GM18907 (cell line): ENCODE data around the gene FAM114A2.
A peak's percentile ranks its signal among the peaks of the same experiment; 100 is the strongest.
"Not testable (repeated sequence)": the region's sequence is repeated elsewhere in the genome, so short reads cannot be mapped to it uniquely, and the experiment has no call there.

Experiments
- ATAC-seq: cut with Tn5 transposase; IDR thresholded peaks from one replicate; pipeline ENCODE4 v1.9.1; 2021; ENCODE audit warnings: mild to moderate bottlenecking, moderate library complexity; ENCODE audit not compliant: unreplicated experiment

Gene FAM114A2

DNA sequence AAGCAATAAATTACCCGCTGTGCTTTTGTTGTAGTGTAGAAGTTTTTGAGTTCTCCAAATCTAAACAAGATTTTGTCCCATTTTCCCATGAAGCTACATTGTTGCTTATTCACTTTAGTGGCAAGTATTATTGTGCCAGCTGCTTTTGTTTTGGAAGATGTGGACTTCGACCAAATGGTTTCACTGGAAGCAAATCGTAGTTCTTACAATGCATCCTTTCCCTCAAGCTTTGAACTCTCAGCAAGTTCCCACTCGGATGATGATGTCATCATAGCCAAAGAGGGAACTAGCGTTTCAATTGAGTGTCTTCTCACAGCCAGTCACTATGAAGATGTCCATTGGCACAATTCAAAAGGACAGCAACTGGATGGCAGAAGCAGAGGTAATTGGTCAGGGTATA lies 10.9 kb upstream of the FAM114A2 start:
- no peak for ATAC-seq

DNA sequence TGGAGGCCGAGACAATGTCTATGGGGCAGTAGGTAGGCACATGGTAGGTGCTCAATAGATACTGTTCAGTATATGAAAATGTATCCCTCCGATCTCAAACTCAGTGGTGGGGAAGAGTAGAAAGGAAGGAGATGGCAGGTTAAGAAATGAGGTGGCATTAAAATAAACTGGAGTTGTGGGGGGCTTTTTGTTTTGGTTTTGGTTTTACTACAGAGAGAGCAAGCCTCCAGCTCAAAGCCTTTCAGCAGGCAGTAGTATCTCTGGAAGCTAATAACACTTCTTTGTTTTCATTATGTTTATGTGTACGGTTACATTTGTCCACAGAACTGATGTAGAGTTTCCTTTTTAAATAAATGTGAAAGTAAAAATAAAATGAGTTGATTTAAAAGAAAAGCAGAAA lies 8.6 kb upstream of the FAM114A2 start:
- ATAC-seq = peak; percentile 48

DNA sequence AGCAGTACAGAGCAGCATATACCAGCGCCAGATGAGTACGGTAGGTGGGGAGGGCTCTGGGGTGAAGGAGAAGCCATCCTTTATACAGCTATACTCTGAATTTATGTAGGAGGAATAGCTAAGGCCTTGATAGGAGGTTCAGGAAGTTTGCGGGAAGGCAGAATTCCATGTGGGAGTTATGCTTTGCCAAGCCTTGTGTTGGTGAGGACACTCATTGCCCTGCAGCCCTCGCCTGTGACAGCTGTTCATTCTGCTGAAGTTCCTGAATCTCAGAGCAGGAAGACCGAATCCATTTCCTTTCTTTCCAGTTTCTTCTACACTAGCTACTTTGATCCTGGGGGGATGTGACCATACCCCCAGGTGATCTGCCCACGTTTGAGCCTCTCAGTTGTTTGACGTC lies 7.8 kb upstream of the FAM114A2 start:
- no peak for ATAC-seq

DNA sequence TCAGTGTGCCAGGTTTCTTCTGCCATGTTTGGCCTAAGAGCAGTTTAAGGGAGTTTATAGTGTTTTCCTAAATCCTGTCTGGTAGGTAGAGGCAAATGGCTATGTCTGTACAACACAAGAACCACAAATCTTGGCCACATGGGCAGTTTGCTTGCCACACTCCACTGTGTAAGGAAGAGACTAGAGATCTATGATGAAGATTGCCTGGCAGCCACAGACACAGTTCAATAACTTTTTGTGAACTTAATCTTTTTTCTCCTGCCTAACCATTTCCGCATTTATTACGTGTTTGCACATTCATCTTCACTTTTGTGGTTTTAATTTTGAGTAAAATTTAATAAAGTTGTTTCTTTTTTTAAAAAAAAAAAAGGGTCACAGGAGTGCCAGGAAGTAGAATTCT lies 5.9 kb upstream of the FAM114A2 start:
- ATAC-seq = no peak

DNA sequence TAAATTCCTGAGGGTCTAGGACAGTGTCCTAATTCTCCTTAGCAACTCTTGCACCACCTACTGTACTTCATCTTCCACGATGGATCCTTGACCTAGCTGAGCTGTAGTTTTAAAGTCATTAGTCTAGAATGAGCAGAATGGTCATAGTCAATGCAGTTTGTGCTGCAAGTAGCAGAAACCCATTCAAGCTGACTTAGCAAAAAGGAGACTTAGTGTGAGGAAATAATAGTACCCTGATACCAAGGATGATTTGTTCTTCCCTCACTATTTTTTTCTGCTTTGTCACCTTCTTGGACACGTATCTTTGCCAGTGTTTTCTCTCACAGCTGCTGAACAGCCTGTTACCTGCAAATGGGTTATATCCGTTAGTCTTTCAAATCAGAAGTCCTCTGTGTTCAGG lies 5.4 kb upstream of the FAM114A2 start:
- ATAC-seq = no peak

DNA sequence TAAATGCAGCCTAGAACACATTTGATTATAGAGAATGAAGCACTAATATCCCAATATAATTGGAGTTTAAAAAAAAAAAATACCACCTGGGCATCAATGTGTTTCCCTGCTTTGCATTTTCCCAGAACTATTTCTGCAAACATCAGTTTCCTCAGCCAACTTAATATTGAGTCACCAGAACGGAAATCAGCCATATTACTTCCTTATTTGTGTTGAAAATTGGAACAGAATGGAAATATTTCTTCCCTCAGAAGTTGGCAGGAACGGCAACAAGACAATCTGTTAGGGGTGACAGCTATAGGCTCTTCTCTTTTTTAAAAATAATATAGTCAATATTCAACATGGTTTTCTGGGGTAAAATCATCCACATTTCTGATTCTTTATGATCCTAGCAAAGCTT lies 4.1 kb upstream of the FAM114A2 start:
- ATAC-seq = no peak

DNA sequence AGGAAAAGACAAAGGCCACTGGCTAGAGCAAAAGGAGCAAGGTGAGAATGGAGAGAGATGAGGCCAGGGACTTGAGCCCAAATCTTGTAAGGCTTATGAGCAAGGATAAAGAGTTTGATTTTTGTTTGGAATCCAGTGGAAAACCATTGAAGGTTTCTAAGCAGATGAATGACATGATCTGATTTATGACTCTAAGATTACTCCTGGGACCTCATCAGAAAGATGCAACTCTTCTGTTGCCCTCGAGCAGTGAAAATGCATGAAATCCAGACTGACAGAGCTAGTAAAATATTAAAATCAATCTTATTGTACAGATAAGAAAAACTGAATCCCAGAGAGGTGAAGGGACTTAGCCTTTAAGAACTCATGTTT lies 734 bp upstream of the FAM114A2 start:
- no peak for ATAC-seq

DNA sequence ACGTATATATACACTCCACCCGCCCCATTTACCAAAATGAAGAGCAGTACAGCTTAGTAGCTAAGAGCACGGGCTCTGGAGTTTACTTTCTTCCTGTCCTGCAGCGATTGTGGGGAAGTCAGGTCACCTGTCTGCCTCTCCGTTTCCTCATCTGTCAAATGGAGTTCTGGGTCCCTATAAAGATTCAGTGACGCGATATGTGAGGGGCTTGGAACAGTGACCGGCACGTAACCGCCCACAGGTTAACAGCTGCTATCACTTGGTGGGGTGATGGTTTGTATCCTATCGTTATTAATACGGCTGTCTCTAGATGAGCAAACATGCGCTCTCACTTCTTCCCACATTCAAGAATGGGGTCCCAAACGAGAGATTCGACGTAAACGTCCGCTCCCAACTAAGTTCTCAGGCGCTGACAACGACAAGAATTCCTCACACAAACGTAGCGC lies 426 bp downstream of the FAM114A2 start:
- peak; percentile 62 for ATAC-seq

DNA sequence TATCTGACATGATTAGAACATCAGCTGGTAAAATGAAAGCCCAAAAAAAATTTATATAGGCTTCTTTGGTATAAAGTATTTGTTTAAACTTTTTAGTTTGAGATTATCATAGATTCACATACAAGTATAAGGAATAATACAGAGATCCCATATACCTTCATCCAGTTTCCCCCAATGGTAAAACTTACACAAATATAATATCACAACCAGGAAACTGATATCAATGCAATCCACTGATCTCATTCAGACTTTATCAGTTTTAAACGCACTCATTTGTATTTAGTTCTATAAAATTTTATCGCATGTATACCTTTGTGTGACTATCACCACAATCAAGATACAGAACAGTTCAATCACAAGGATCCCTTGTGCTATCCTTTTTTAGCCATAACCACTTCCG lies 3.8 kb downstream of the FAM114A2 start:
- ATAC-seq = no peak

DNA sequence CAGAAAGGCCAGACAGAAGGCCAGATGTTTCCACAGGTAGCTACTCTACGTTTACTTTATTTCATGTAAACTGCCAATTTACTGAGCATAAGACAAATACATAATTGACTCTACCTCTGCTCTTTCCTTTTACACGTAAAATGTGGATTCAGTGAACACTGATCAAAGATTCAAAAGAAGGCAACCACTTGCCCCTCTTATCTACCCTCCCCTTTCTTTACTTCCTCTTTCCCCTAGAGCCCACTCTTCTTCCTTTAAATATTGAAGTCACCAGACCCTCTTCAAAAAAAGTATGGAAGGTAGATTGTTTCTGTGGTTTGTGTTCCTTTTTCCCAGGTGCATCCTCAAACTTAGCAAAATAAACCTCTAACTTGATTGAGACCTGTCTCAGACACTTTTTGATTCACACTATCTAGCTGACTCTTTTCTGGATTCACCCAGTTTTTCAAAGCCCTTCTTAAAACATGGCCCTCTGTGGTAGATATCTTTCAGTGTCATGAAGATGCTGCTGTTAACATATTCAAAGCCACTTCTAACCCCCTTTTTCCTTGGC lies 6.7 kb downstream of the FAM114A2 start:
- ATAC-seq = no peak

DNA sequence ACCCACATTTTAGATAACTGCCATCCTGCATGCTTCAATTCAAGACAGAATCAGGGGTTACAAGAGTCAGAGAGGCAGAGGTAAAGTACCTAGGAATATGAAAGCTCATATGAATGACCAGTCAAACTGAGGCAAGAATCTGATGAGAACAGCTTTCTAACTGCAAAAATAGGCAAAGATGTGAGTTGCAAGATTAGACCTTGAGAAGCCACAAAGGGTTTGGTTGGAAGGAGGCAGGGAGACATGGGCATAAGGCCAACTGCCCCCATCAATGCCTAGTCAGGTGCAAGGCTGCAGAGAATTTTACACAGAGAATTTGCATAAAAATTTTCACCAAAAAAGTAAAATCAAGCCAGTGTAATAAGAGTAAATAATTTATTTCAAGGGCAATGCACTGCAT lies 12.8 kb downstream of the FAM114A2 start:
- ATAC-seq = no peak

DNA sequence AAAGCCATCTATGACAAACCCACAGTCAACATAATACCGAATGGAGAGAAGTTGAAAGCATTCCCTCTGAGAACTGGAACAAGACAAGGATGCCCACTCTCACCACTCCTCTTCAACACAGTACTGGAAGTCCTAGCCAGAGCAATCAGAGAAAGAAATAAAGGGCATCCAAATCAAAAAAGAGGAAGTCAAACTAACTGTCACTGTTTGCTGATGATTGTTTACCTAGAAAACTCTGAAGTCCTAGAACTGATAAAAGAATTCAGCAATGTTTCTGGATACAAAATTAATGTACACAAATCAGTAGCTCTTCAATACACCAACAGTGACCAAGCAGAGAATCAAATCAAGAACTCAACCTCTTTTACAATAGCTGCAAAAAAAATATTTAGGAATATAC lies 19.8 kb downstream of the FAM114A2 start:
- not testable (repeated sequence) for ATAC-seq

DNA sequence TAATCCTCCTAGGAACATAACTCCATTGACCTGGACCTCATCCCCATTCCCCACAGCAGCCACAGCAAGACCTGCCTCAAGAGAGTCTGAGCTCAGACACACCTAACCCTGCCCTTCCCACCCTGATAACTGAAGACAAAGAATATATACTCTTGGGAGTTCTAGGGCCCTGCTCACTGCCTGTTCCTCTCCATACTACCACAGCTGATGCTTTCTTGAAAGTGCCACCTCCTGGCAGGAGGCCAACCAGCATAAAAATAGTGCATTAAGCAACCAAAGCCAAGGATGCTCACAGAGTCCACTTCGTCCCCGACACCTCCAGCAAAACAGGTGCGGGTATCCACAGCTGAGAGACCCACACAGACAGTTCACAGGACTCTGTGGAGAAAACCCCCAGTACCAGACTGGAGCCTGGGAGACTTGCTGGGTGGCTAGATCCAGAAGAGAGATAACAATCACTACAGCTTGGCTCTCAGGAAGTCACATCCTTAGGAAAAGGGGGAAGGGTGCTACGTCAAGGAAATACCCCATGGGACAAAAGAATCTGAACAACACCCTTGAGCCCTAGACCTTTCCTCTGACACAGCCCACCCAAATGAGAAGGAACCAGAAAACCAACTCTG lies 23.5 kb downstream of the FAM114A2 start:
- no peak for ATAC-seq

DNA sequence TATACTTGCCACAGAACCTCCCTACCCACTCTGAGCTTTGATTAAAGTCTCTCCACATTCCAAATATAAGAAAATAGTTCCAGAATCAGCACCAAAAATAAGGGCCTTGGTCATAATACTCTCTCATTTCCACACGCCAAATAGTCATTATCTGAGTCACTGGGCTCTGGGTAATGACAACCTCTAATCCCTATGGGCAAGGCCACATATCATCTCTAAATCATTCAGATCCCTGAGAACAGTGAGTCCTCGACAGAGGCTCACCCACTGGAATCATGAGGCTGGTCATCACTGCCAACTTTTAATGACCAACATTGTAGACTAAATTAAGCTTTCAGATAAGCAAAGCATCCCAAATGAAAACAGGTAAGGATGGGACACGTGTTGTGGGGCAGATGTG lies 28.1 kb downstream of the FAM114A2 start:
- ATAC-seq = no peak

DNA sequence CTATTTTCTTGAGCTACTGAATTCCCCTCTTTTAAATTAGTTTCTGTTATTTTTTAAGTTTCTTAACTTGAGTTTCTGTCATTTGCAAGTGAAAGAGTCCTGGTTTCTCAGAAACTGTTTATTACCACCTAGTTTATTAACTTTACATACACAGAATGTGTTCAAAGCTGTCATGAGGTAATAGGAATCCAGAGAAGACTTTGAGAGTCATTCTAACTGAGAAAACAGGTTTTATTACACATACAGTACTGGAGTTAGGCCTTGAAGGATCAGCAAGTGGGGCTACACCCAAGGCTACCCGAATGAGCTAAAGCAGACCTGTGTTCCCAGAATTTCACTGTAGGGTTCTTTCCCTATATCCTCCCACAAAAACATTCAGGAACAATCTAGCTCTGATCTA lies 33.1 kb downstream of the FAM114A2 start:
- no peak for ATAC-seq

DNA sequence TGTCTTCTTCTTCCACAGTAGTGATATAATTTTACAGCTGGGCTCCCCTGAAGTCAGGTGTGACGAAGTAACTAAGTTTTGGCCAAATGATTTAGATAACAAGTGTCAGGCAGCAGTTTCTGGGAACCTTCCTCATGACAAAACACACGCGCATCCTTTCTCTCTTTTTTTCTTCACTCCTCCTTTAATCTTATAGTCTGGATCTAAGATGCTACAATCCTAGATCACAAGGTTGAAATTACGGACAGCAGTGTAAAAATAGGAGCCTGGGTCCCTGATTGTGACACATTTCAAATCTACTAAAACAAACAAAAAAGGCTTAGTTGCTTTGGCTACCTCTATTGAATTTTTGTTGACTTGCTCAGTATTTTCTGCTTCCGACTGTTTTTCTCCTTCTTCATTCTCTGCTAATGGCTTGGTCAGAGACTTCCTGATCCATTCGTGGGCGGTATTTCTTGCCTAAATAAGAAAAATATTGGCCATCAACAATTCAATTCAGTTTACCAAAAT lies 36.1 kb downstream of the FAM114A2 start:
- no peak for ATAC-seq

DNA sequence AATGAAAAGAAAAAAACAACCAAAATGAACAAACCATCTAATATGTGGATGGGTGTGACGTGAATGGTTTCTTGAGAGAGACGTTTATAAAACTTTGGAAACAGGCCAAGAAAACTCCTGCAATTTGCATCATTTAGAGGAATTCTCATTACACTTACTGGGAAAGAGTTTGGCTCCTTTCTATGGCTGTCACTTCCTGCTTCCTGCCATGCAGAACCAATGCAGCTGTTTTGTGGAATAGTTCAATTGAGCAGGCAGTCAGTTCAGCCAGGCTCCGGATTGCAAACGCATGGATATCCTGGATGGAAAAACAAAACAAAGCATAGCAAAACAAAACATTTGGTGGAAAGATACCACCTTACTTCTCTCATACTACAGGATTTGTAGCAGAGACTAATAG lies 36.6 kb downstream of the FAM114A2 start:
- ATAC-seq = no peak

DNA sequence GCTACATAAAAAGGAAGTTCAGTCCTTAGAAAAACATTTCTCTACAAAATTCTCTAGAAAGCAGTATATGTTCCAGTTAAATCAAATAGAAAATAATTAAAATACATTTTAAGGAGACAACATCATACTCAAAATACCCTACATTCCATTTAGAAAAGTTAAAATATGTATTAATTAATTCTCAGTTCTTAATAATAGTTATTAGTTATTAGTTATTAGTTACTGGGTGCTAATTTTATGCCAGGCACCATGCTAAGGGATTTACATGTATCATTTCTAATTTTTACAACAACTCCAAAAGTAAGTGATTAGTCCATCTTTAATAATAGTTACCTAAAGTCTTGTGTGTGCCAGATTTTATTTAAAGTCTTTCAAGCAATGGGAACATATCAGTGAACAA lies 38.0 kb downstream of the FAM114A2 start:
- ATAC-seq = no peak

DNA sequence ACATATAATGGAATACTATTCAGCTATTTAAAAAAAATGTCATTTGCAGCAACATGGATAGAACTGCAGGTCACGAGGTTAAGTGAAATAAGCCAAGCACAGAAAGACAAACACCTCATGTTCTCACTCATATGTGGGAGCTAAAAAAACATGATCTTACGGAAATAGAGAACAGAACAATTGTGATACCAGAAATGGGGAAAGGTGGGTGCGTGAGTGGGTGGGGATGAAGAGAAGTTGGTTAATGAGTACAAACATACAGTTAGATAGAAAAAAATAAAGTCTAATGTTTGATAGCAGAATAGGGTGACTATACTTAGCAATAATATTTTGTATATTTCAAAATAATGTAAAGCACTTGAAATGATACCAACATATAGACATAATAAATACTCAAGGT lies 38.7 kb downstream of the FAM114A2 start:
- no peak for ATAC-seq

DNA sequence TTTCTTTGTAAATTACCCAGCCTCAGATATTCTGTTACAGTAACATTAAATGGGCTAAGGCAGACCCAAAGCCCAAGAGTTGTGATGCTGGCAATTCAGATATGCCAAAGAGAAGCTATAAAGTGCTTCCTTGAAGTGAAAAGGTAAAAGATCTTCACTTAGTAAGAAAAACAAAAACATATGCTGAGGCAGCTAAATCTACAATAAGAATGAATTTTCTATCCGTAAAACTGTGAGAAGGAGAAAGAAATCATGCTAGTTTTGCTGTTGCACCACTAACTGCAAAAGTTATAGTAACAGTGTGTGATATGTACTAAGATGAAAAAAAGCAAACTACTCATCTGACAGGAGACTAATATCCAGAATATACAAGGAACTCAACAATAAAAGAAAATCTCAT lies 39.9 kb downstream of the FAM114A2 start:
- ATAC-seq = no peak

DNA sequence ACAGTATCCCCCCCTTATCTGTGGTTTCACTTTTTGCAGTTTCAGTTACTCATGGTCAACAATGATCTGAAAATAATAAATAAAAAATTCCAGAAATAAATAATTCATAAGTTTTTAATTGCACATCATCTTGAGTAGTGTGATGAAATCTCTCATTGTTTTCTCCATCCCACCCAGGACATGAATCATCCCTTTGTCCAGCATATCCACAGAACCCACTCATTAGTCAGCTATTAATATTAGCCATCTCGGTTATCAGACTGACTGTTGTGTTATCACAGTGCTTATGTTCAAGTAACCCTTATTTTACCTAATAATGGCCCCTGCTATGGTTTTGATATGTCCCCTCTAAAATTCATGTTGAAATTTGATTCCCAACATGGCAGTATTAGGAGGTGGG lies 40.7 kb downstream of the FAM114A2 start:
- no peak for ATAC-seq

DNA sequence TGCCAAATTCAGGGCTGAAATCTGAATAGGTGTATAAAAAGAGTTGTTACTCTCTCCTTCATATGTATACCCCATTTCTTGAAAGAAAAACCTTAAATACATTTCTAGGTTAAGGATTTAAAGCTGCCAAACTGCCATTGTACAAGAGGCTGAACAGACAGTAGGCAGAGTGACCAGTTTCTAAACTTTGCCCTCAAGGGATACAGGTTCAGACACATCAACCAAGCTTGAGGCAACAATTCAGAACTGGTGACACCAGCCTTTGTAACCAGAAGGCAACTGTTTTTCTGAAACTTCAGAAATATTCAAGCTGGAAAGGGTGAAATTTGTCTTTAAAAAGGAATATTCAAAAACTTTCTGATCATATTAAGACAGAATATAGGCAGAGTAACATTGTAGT lies 47.5 kb downstream of the FAM114A2 start:
- ATAC-seq = no peak

DNA sequence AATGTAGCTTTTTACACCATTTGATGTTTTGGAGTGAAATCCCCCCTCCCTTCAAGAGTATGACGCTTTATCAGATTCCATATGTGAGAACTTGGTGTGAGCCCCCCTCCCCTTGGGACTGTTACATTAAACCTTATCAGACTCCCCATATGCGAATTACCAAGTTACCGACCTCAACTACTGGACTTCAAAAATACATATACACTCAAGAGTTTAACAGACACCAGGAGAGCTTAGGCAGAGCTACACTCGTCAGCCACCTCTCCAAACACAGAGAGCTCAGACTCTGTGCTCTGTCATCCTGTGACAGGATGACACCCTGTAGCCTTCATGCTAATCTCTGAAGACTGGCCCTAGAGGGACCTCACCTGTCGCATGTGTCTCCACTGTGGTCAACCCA lies 50.2 kb downstream of the FAM114A2 start:
- ATAC-seq = no peak
